BJ (cell line): ENCODE results near the gene MLF1. TPM values are rescaled to one million over a fixed set of nuclear protein-coding genes. Genes with fewer than 3 reads are reported as not detected.

Source experiments
- CTCF ChIA-PET: fragments of 350-600 bp; formaldehyde crosslinking; extraction: SDS; loops from one replicate; lab custom pipeline; 2021; ENCODE audit warnings: antibody characterized with exemption, inconsistent platforms; lab: Yijun Ruan, JAX
- POLR2A ChIA-PET: fragments of 300-600 bp; sonication (Branson Sonifier 250); formaldehyde crosslinking; extraction: SDS; loops from one replicate; lab custom pipeline; 2021; ENCODE audit warnings: antibody characterized with exemption; lab: Charles Lee
- DNase-seq: peaks from one replicate; pipeline ENCODE4 v3.0.0-alpha.2; 2011; ENCODE audit warnings: low read depth
- H3K27me3 ChIP-seq: 2 replicates; pipeline ENCODE4 v1.6.0; 2011; ENCODE audit warnings: low read length; ENCODE audit not compliant: control insufficient read depth, insufficient read depth
- H3K36me3 ChIP-seq: 2 replicates; pipeline ENCODE4 v1.5.1; 2011; ENCODE audit warnings: low read length; ENCODE audit not compliant: control insufficient read depth, insufficient read depth
- H3K4me3 ChIP-seq: 2 replicates; pipeline ENCODE4 v1.5.1; 2011; ENCODE audit warnings: low read depth, mild to moderate bottlenecking, control low read depth, low read length
- CTCF ChIP-seq: IDR thresholded peaks from 2 replicates; pipeline ENCODE4 v1.5.1; 2011; ENCODE audit warnings: low read depth, mild to moderate bottlenecking, control low read depth, inconsistent platforms, low read length, moderate library complexity; ENCODE audit not compliant: insufficient read depth
- polyA plus RNA-seq: library from polyadenylated mRNA; depleted of rRNA; stranded (reverse); fragments of >200 nt; gene quantifications from 2 replicates; pipeline ENCODE4 v1.2.3, GENCODE V29; 2011

MLF1 gene
- polyA plus RNA-seq, 1 experiment: 4.4 TPM

DNA sequence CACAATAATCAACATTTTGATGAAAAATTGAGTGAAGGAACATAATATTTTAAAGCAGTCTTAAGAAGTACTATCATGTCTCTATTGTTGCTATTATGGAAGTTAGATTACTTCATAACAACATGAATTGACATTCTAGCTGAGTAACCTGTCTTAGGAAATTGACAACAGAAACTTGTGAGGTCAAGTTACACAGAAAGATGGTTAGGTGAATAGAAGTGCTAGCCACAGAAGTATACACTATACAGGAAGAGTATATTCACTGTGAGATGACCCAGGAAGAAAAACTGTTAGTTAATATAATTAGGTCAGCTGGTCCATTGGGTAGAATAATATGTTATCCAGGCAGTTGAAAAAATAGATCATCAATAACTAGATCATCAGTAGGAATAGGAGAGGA is 31.2 kb downstream of the MLF1 start:
- Histone ChIP-seq H3K4me3 (no peak overlapping the region), H3K27me3 (no peaks in the 10 kb centered on the region), H3K36me3 (no peaks in the 10 kb centered on the region)
- ChIA-PET CTCF (interaction anchor here (1.4 kb wide), 1 partner anchor 14 kb away, joined by 3 read pairs; no protein-coding TSS in a partner anchor), POLR2A (no interaction called here)
- no peak for DNase-seq
- no peak for TF ChIP-seq CTCF

DNA sequence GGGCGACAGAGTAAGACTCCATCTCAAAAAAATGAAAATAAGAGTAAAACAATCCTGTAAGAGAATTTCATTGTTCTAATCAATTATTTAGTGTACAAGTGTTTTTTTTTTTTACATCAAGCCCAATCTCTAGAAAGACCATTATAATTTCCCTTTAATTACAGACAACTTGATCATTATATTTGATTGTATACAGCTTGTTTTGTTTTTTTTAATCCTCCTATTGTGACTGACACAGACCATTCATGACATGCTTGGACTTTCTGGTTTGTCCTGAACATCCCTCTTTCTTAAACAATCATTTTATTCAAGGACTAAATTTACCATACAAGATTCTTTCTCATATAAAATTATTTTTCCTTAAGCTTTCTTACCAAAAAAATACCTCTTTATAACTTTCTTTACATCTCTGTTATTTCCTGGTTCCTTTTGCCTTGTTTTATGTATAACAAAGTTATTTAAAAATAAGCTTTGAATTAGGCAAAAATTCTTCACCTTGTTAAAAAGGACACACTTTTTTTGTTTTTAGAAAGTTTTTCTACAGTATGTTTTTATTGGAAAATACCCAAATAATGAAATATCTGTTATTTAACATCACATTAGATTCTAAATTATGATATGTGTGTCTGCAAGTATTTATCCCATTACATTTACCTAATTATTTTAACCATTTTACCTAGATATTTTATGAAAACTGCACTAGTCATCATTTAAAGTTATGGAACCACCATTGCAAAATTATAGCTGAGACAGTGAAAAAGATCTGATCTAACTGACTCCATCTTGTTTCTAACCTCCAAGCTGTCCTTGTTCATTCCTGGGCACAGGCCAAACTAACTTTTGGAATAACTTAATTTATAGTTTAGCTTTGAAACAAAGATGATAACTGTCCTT is 47.2 kb downstream of the MLF1 start:
- ChIA-PET POLR2A (no interaction called here), CTCF (no interaction called here)
- H3K4me3 ChIP-seq: no peak overlapping the region
- no peak for DNase-seq
- H3K36me3 ChIP-seq: no peaks in the 10 kb centered on the region
- no peak for TF ChIP-seq CTCF
- H3K27me3 ChIP-seq: no peaks in the 10 kb centered on the region

GRCh38 chr3:158625881-158626280 is 54.9 kb downstream of the MLF1 start:
- TF ChIP-seq CTCF: no peak
- ChIA-PET CTCF (interaction anchor here (1.7 kb wide), 1 partner anchor 18 kb away, joined by 7 read pairs; the partner anchor contains the start of gene GFM1), POLR2A (no interaction called here)
- Histone ChIP-seq H3K27me3 (no peaks in the 10 kb centered on the region), H3K4me3 (no peak overlapping the region), H3K36me3 (no peaks in the 10 kb centered on the region)
- DNase-seq: no peak

DNA sequence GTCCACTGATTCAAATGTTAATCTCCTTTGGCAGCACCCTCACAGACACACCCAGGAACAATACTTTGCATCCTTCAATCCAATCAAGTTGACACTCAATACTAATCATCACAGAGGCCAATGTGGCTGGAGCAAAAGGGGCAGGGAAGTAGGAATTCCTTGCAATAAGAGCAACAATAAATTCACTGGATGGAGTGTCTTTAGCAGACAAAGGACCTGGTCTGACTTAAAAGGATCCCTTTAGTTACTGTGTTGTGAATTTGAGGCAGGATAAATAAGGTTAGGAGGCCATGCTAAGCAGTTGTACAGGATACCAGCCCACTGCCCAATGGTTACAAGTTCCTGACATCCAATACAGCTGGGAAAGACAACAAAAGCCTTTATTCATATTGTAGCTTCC is 61.0 kb downstream of the MLF1 start:
- POLR2A ChIA-PET: no interaction called here
- H3K36me3 ChIP-seq: no peaks in the 10 kb centered on the region
- H3K4me3 ChIP-seq: no peak overlapping the region
- H3K27me3 ChIP-seq: no peaks in the 10 kb centered on the region; the same call in 1 of the 2 replicates
- no peak for TF ChIP-seq CTCF
- no peak for DNase-seq
- CTCF ChIA-PET: interaction anchor here (0.7 kb wide), 1 partner anchor 61 kb away, joined by 3 read pairs; the partner anchor contains the start of gene MLF1

DNA sequence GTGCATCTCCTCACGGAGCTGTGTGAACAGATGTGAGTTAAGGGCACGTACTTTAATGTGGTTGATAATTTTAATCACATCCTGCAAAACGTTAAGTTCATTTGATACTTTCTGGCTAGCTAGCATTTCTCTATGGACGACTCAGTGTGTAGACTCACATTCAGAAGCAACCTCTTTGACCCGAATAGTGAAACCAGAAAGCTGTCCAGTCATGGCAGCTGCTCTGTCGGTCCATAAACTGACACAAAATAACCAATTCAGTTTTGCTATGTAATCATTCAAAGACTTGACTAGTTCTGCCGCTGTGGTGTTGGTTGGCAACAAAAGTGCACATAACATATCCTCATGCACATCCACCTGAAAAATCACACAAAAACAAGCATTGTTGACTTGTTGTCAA is 69.7 kb downstream of the MLF1 start:
- CTCF ChIA-PET: no interaction called here
- Histone ChIP-seq H3K4me3 (no peak overlapping the region), H3K27me3 (no peaks in the 10 kb centered on the region), H3K36me3 (no peaks in the 10 kb centered on the region)
- POLR2A ChIA-PET: no interaction called here
- DNase-seq: no peak
- no peak for TF ChIP-seq CTCF
